ENCODE results near the gene OR2J2. TPM values are rescaled to one million over a fixed set of nuclear protein-coding genes. Genes with fewer than 3 reads are reported as not detected.
"Not testable (repeated sequence)": the region's sequence is repeated elsewhere in the genome, so short reads cannot be mapped to it uniquely, and the experiment has no call there.

OR2J2 gene
- total RNA-seq, 1 experiment from 2014 or later = not detected

- peak overlapping the region; percentile 26; the same call in 1 of the 2 replicates for H3K4me3 Mint-ChIP-seq
- TF ChIP-seq ZNF416 (CRISPR knock-in tag; IDR thresholded peaks at IDR 0.05) = peak; percentile 92
- H3K27ac Mint-ChIP-seq = peak overlapping the region; percentile 13; the same call in 1 of the 2 replicates
- CTCF ChIA-PET; H3K27me3 Mint-ChIP-seq (ENCODE audit: low read depth); POLR2A ChIA-PET; DNase-seq (ENCODE audit: low spot score): not testable (repeated sequence)
- H3K4me1 Mint-ChIP-seq = peaks cover 21% of the 10 kb centered on the region
- ATAC-seq = peak; percentile 71
- peaks cover 20% of the 10 kb centered on the region for H3K36me3 Mint-ChIP-seq
- H3K9me3 Mint-ChIP-seq = peaks cover 32% of the 10 kb centered on the region
Observed at GRCh38 chr6:29217242-29217641, 46.5 kb downstream of the OR2J2 start.

GRCh38 chr6:29218056-29218455, 47.3 kb downstream of the OR2J2 start:
- POLR2A ChIA-PET; DNase-seq (ENCODE audit: low spot score); H3K27me3 Mint-ChIP-seq (ENCODE audit: low read depth); CTCF ChIA-PET; H3K4me3 Mint-ChIP-seq; ATAC-seq; H3K27ac Mint-ChIP-seq: not testable (repeated sequence)
- H3K36me3 Mint-ChIP-seq = peaks cover 20% of the 10 kb centered on the region
- peaks cover 20% of the 10 kb centered on the region for H3K4me1 Mint-ChIP-seq
- H3K9me3 Mint-ChIP-seq = peaks cover 32% of the 10 kb centered on the region

Other genes with a start within 250 kb of the OR2J2 start
- gene TRIM27, start 246.9 kb upstream of the OR2J2 start, total RNA-seq (2021) = 65.8 to 79.8 TPM (median 68.3 TPM) in 3 replicates
- 2.0 to 3.7 TPM (median 3.4 TPM) in 3 replicates for gene ZNF311, start 165.6 kb upstream of the OR2J2 start, total RNA-seq (2021)
- not detected in 3 replicates for gene OR2W1, start 125.7 kb upstream of the OR2J2 start, total RNA-seq (2021)
- gene OR2B3, start 83.6 kb upstream of the OR2J2 start, total RNA-seq (2021) = not detected in 3 replicates
- not detected in 3 replicates for gene OR2J1, start 71.4 kb upstream of the OR2J2 start, total RNA-seq (2021)
- gene OR2J3, start 62.8 kb upstream of the OR2J2 start, total RNA-seq (2021) = 0.30 TPM in 1 of 3 replicates, not detected in the others
- not detected in 3 replicates for gene OR14J1, start 130.8 kb downstream of the OR2J2 start, total RNA-seq (2021)
- gene OR5V1, start 198.0 kb downstream of the OR2J2 start, total RNA-seq (2021) = not detected in 3 replicates
- not detected in 3 replicates for gene OR12D3, start 204.4 kb downstream of the OR2J2 start, total RNA-seq (2021)
- gene OR12D2, start 224.7 kb downstream of the OR2J2 start, total RNA-seq (2021) = not detected in 3 replicates
- not detected in 3 replicates for gene OR12D1, start 244.0 kb downstream of the OR2J2 start, total RNA-seq (2021)

Data from WTC11 (cell line).